ENCODE results near the gene TMEM116.

The TMEM116 gene

DNA sequence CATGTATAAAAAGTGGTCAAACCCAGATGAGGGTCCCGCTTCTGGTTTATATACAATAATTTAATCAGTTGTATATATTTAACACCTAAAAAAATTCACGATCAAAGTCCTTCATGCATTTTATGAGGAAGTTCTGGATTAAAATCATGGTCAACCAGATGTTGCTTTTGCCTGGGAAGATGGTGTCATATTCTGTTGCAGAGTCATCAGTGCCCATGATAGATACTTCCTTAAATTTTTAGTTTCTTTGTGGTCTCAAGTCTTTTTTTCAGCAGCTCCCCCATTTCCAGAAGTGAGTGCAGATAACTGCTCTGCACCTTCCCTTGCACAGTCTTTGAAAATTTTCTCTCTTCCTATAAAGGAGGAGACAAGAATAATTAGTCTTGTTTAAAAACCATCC is 16.3 kb upstream of the TMEM116 start:
- TF ChIP-seq TCF12 (IDR thresholded peaks at IDR 0.05; ENCODE audit: low read depth) (no peak), TEAD4 (IDR thresholded peaks at IDR 0.05) (no peak), NFIC (IDR thresholded peaks at IDR 0.05) (no peak), CEBPB (IDR thresholded peaks at IDR 0.05) (no peak), CREB1 (IDR thresholded peaks at IDR 0.05; ENCODE audit: low read depth) (no peak), EGR1 (IDR thresholded peaks at IDR 0.05) (no peak), ZBTB7A (IDR thresholded peaks at IDR 0.05; ENCODE audit: low read depth) (no peak), TAF1 (IDR thresholded peaks at IDR 0.05; ENCODE audit: low read depth) (no peak), EP300 (IDR thresholded peaks at IDR 0.05; ENCODE audit: borderline replicate concordance) (no peak), YY1 (IDR thresholded peaks at IDR 0.05; ENCODE audit: low read depth) (no peak), FOXM1 (IDR thresholded peaks at IDR 0.05; ENCODE audit: borderline replicate concordance, low read depth) (no peak)
- TF ChIP-seq, protein P1, sequence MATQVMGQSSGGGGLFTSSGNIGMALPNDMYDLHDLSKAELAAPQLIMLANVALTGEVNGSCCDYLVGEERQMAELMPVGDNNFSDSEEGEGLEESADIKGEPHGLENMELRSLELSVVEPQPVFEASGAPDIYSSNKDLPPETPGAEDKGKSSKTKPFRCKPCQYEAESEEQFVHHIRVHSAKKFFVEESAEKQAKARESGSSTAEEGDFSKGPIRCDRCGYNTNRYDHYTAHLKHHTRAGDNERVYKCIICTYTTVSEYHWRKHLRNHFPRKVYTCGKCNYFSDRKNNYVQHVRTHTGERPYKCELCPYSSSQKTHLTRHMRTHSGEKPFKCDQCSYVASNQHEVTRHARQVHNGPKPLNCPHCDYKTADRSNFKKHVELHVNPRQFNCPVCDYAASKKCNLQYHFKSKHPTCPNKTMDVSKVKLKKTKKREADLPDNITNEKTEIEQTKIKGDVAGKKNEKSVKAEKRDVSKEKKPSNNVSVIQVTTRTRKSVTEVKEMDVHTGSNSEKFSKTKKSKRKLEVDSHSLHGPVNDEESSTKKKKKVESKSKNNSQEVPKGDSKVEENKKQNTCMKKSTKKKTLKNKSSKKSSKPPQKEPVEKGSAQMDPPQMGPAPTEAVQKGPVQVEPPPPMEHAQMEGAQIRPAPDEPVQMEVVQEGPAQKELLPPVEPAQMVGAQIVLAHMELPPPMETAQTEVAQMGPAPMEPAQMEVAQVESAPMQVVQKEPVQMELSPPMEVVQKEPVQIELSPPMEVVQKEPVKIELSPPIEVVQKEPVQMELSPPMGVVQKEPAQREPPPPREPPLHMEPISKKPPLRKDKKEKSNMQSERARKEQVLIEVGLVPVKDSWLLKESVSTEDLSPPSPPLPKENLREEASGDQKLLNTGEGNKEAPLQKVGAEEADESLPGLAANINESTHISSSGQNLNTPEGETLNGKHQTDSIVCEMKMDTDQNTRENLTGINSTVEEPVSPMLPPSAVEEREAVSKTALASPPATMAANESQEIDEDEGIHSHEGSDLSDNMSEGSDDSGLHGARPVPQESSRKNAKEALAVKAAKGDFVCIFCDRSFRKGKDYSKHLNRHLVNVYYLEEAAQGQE (IDR thresholded peaks at IDR 0.05; ENCODE audit: low read depth), result no peak
- TF ChIP-seq, protein P2, sequence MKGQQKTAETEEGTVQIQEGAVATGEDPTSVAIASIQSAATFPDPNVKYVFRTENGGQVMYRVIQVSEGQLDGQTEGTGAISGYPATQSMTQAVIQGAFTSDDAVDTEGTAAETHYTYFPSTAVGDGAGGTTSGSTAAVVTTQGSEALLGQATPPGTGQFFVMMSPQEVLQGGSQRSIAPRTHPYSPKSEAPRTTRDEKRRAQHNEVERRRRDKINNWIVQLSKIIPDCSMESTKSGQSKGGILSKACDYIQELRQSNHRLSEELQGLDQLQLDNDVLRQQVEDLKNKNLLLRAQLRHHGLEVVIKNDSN (IDR thresholded peaks at IDR 0.05), result no peak
- TF ChIP-seq, protein P3, sequence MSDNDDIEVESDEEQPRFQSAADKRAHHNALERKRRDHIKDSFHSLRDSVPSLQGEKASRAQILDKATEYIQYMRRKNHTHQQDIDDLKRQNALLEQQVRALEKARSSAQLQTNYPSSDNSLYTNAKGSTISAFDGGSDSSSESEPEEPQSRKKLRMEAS (IDR thresholded peaks at IDR 0.05), result no peak

DNA sequence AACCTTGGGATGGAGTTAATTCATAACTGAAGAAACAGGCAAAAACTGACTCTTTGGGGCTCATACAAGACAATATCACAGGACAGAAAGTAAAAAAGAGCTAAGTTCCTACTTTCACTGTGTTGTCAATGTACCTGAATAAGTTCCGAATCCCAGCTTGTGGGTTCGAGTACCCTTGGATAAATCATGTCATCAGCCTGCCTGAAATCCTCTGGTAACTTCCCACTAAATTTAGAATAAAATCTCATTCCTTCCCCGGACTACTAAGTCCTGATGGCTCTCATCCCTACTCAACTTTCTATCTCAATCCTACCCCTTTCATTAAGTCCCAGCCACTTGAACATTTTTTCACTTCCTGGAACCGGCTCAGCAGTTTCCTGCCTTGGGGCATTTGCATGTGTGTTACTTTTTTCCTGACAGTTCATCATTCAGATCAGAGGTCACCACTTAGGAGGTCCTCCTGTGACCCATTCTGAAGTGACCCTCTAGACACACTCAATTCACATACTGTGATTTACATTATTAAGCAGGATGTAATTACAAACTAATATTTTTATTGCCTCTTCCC is 12.9 kb upstream of the TMEM116 start:
- no peak for TF ChIP-seq ZBTB7A (IDR thresholded peaks at IDR 0.05; ENCODE audit: low read depth)
- TF ChIP-seq, protein P1 (IDR thresholded peaks at IDR 0.05; ENCODE audit: low read depth), result no peak

DNA sequence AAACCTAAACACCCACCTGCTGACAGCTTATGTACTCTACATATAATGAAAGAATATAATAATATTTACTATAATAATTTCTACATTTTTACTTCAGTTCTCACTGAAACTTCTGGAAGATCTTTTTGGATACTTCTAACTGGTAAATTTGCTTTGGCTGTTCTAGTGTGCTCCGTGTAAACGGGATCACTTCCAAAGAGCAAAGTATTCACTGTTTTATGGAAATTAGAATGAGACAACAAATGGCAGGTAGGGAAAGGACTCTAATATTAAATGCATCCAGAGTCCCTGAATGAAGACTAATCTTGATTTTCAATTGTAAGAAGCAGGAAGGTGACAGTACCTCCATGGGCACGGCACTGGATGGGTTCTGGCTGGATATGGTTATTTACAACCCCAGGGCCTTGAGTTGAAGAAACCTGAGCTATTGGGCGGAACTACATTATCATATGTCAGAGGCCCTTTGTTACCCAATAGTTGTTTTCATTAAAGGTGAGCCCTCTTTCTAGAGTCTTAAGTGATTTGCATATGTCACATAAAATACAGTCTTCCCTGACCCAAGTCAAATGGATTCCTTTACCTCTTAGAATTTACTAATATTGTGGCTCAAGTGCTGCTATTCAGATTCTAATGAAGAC is 10.9 kb upstream of the TMEM116 start:
- TF ChIP-seq YY1 (IDR thresholded peaks at IDR 0.05; ENCODE audit: low read depth) (no peak), CEBPB (IDR thresholded peaks at IDR 0.05) (0 out of 2 replicates have a peak, but pooled peaks have one; percentile 27)

DNA sequence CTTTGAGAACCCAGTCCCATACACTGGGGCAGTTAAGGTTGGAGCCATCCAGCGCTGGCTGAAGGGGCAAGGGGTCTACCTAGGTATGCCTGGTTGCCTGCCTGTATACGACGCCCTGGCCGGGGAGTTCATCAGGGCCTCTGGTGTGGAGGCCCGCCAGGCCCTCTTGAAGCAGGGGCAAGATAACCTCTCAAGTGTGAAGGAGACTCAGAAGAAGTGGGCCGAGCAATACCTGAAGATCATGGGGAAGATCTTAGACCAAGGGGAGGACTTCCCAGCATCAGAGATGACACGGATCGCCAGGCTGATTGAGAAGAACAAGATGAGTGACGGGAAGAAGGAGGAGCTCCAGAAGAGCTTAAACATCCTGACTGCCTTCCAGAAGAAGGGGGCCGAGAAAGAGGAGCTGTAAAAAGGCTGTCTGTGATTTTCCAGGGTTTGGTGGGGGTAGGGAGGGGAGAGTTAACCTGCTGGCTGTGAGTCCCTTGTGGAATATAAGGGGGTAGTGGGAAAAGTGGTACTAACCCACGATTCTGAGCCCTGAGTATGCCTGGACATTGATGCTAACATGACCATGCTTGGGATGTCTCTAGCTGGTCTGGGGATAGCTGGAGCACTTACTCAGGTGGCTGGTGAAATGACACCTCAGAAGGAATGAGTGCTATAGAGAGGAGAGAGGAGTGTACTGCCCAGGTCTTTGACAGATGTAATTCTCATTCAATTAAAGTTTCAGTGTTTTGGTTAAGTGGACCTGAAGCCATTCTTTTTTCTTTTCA is 9.5 kb upstream of the TMEM116 start:
- TF ChIP-seq TAF1 (IDR thresholded peaks at IDR 0.05; ENCODE audit: low read depth), result no peak
- no peak for TF ChIP-seq TCF12 (IDR thresholded peaks at IDR 0.05; ENCODE audit: low read depth)
- no peak for TF ChIP-seq YY1 (IDR thresholded peaks at IDR 0.05; ENCODE audit: low read depth)
- TF ChIP-seq TEAD4 (IDR thresholded peaks at IDR 0.05), result no peak
- TF ChIP-seq, protein P1 (IDR thresholded peaks at IDR 0.05; ENCODE audit: low read depth), result no peak
- TF ChIP-seq EP300 (IDR thresholded peaks at IDR 0.05; ENCODE audit: borderline replicate concordance), result no peak
- TF ChIP-seq FOXM1 (IDR thresholded peaks at IDR 0.05; ENCODE audit: borderline replicate concordance, low read depth), result no peak
- TF ChIP-seq, protein P2 (IDR thresholded peaks at IDR 0.05), result no peak
- TF ChIP-seq, protein P3 (IDR thresholded peaks at IDR 0.05), result no peak
- TF ChIP-seq CEBPB (IDR thresholded peaks at IDR 0.05), result no peak
- no peak for TF ChIP-seq EGR1 (IDR thresholded peaks at IDR 0.05)
- no peak for TF ChIP-seq CREB1 (IDR thresholded peaks at IDR 0.05; ENCODE audit: low read depth)
- TF ChIP-seq RAD21 (IDR thresholded peaks at IDR 0.05; ENCODE audit: low read depth), result no peak
- no peak for TF ChIP-seq NFIC (IDR thresholded peaks at IDR 0.05)
- no peak for TF ChIP-seq ZBTB7A (IDR thresholded peaks at IDR 0.05; ENCODE audit: low read depth)

All from Ishikawa (cell line).